GM23338 (cell line): ENCODE data around the gene NCCRP1. TPM values are rescaled to one million over a fixed set of nuclear protein-coding genes. Genes with fewer than 3 reads are reported as not detected.

Experiments used
- ATAC-seq: fragments of 200-7000 bp; cut with Tn5 transposase; 3 replicates; pipeline ENCODE4 v1.9.1; 2020
- DNase-seq: peaks from one replicate; pipeline ENCODE4 v3.0.0-alpha.2; 2015; ENCODE audit warnings: low spot score
- H2AFZ ChIP-seq: fragments of 200-600 bp; sonication (generic); 2 replicates; pipeline ENCODE4 v1.8.0; 2016; ENCODE audit warnings: antibody characterized with exemption, mild to moderate bottlenecking, moderate library complexity
- H3F3A ChIP-seq: fragments of 200-600 bp; sonication (generic); replicated peaks from 2 replicates; pipeline ENCODE4 v1.8.0; 2017; ENCODE audit warnings: antibody characterized with exemption, mixed run types, low read depth
- H3K27ac ChIP-seq: fragments of 200-600 bp; sonication (generic); 2 replicates; pipeline ENCODE4 v1.6.1; 2016; ENCODE audit warnings: low read depth
- H3K27me3 ChIP-seq: fragments of 200-600 bp; sonication (generic); 2 replicates; pipeline ENCODE4 v1.8.0; 2016; ENCODE audit warnings: mild to moderate bottlenecking, mixed run types, moderate library complexity; ENCODE audit not compliant: insufficient read depth
- H3K36me3 ChIP-seq: fragments of 200-600 bp; sonication (generic); 2 replicates; pipeline ENCODE4 v1.8.0; 2016; ENCODE audit warnings: mild to moderate bottlenecking; ENCODE audit not compliant: insufficient read depth
- H3K4me1 ChIP-seq: fragments of 200-600 bp; sonication (generic); 2 replicates; pipeline ENCODE4 v1.8.0; 2016; ENCODE audit warnings: mild to moderate bottlenecking, moderate library complexity; ENCODE audit not compliant: insufficient read depth
- H3K4me2 ChIP-seq: fragments of 200-600 bp; sonication (generic); 2 replicates; pipeline ENCODE4 v1.7.1; 2017; ENCODE audit warnings: mixed run types
- H3K4me3 ChIP-seq: fragments of 200-600 bp; sonication (generic); 2 replicates; pipeline ENCODE4 v1.6.1; 2016; ENCODE audit warnings: mixed run types
- H3K79me2 ChIP-seq: fragments of 200-600 bp; sonication (generic); replicated peaks from 2 replicates; pipeline ENCODE4 v1.8.0; 2017; ENCODE audit warnings: mild to moderate bottlenecking; ENCODE audit not compliant: insufficient read depth
- H3K9me2 ChIP-seq: fragments of 200-600 bp; sonication (generic); 2 replicates; pipeline ENCODE4 v1.8.0; 2017; ENCODE audit not compliant: insufficient read depth
- H4K20me1 ChIP-seq: fragments of 200-600 bp; sonication (generic); replicated peaks from 2 replicates; pipeline ENCODE4 v1.8.0; 2017; ENCODE audit warnings: mild to moderate bottlenecking; ENCODE audit not compliant: insufficient read depth
- H3K27ac Mint-ChIP-seq: 2 replicates; pipeline ENCODE4 v1.8.0; 2020; ENCODE audit warnings: inconsistent platforms, mild to moderate bottlenecking, moderate library complexity, mixed read lengths
- H3K27me3 Mint-ChIP-seq: 3 replicates; pipeline ENCODE4 v1.8.0; 2022; ENCODE audit warnings: low read depth, mild to moderate bottlenecking, moderate library complexity, mixed read lengths, inconsistent platforms; ENCODE audit not compliant: insufficient read depth, poor library complexity
- H3K36me3 Mint-ChIP-seq: 3 replicates; pipeline ENCODE4 v1.8.0; 2021; ENCODE audit warnings: low read depth, mild to moderate bottlenecking, inconsistent platforms, moderate library complexity, mixed read lengths
- H3K4me1 Mint-ChIP-seq: 3 replicates; pipeline ENCODE4 v1.8.0; 2020; ENCODE audit warnings: mild to moderate bottlenecking, inconsistent platforms, mixed read lengths
- H3K4me3 Mint-ChIP-seq: 3 replicates; pipeline ENCODE4 v1.8.0; 2021; ENCODE audit warnings: moderate library complexity, mild to moderate bottlenecking, inconsistent platforms, mixed read lengths
- H3K9me3 Mint-ChIP-seq: 3 replicates; pipeline ENCODE4 v1.8.0; 2020; ENCODE audit warnings: moderate library complexity, mild to moderate bottlenecking, inconsistent platforms, mixed read lengths
- CREB1 ChIP-seq: fragments of 250-450 bp; sonication (Bioruptor Pico); IDR thresholded peaks from 2 replicates; pipeline ENCODE4 v1.5.0; 2020; ENCODE audit warnings: low read depth, mild to moderate bottlenecking, moderate library complexity
- CTCF ChIP-seq, 2 experiments: fragments of 200-600 bp in 1 of 2; sonication (generic) in 1 of 2; conservative IDR thresholded peaks; 2 replicates each; pipeline versions ENCODE4 v1.5.1 to v1.6.1; 2016 to 2017; ENCODE audit warnings: antibody characterized with exemption in 2 of 2, low read depth in 2 of 2, mild to moderate bottlenecking in 2 of 2, moderate library complexity in 1 of 2
- ETS1 ChIP-seq: IDR thresholded peaks from 2 replicates; pipeline ENCODE4 v1.6.1; 2016; ENCODE audit warnings: antibody characterized with exemption
- EZH2 ChIP-seq: fragments of 200-600 bp; sonication (generic); IDR thresholded peaks from one replicate; pipeline ENCODE4 v1.8.0; 2017; ENCODE audit warnings: antibody characterized with exemption, mild to moderate bottlenecking, low read depth; ENCODE audit not compliant: unreplicated experiment
- EZH2phosphoT487 ChIP-seq: fragments of 200-600 bp; sonication (generic); IDR thresholded peaks from one replicate; pipeline ENCODE4 v1.8.1; 2018; ENCODE audit warnings: antibody characterized with exemption; ENCODE audit not compliant: unreplicated experiment
- JUNB ChIP-seq: IDR thresholded peaks from one replicate; pipeline ENCODE4 v1.6.1; 2016; ENCODE audit warnings: antibody characterized with exemption; ENCODE audit not compliant: unreplicated experiment
- NANOG ChIP-seq: IDR thresholded peaks from 2 replicates; pipeline ENCODE4 v1.6.1; 2016; ENCODE audit warnings: antibody characterized with exemption, borderline replicate concordance
- POLR2AphosphoS5 ChIP-seq: IDR thresholded peaks from 2 replicates; pipeline ENCODE4 v1.6.1; 2016; ENCODE audit warnings: antibody characterized with exemption, low read depth
- REST ChIP-seq: IDR thresholded peaks from one replicate; pipeline ENCODE4 v1.6.1; 2018; ENCODE audit warnings: antibody characterized with exemption; ENCODE audit not compliant: unreplicated experiment
- STAT1 ChIP-seq: IDR thresholded peaks from one replicate; pipeline ENCODE4 v1.6.1; 2016; ENCODE audit warnings: antibody characterized with exemption; ENCODE audit not compliant: unreplicated experiment
- ZNF114 ChIP-seq: fragments of 250-450 bp; sonication (Bioruptor Pico); IDR thresholded peaks from 2 replicates; pipeline ENCODE4 v1.5.0; 2020; ENCODE audit warnings: mild to moderate bottlenecking, moderate library complexity
- ZNF331 ChIP-seq: fragments of 250-450 bp; sonication (Bioruptor Pico); IDR thresholded peaks from 2 replicates; pipeline ENCODE4 v1.5.0; 2020; ENCODE audit warnings: low read depth, mild to moderate bottlenecking, moderate library complexity
- ZNF462 ChIP-seq: fragments of 250-450 bp; sonication (Bioruptor Pico); IDR thresholded peaks from 2 replicates; pipeline ENCODE4 v1.5.0; 2020; ENCODE audit warnings: mild to moderate bottlenecking, moderate library complexity
- polyA plus RNA-seq: library from polyadenylated mRNA; unstranded; fragments of >200 nt; fragmentation: Nextera tagmentation; extraction: Ambion mirVana; gene quantifications from 2 replicates; pipeline ENCODE4 v1.2.1, GENCODE V29; 2016
- total RNA-seq: library from RNA; depleted of rRNA; stranded (reverse); fragments of >200 nt; shearing (Covaris generic); gene quantifications from 2 replicates; pipeline ENCODE4 v1.2.3, GENCODE V29; 2014

Gene NCCRP1
- total and polyA plus RNA-seq, 2 experiments from 2014 or later, result 3.6 to 6.2 TPM

GRCh38 chr19:39232708-39233107, 35.9 kb downstream of the NCCRP1 start:
- TF ChIP-seq CTCF (conservative IDR thresholded peaks at IDR 0.05; ENCODE audit: low read depth in 2 of 2), result no peak
- no peak for TF ChIP-seq REST
- TF ChIP-seq ETS1, result no peak
- TF ChIP-seq STAT1, result no peak
- TF ChIP-seq CREB1 (CRISPR knock-in tag), result no peak
- no peak for TF ChIP-seq EZH2
- TF ChIP-seq ZNF114 (CRISPR knock-in tag), result no peak
- no peak for TF ChIP-seq POLR2AphosphoS5
- no peak for TF ChIP-seq EZH2phosphoT487
- TF ChIP-seq NANOG, result no peak
- TF ChIP-seq ZNF462 (CRISPR knock-in tag), result no peak
- no peak for TF ChIP-seq JUNB
- TF ChIP-seq ZNF331 (CRISPR knock-in tag), result no peak
- no peak for ATAC-seq
- no peak overlapping the region for H3K27ac ChIP-seq
- Mint-ChIP-seq H3K27ac (no peak overlapping the region), H3K4me1 (no peaks in the 10 kb centered on the region; the same call in 2 of the 3 replicates), H3K36me3 (no peaks in the 10 kb centered on the region), H3K27me3 (peaks cover 5% of the 10 kb centered on the region), H3K9me3 (no peaks in the 10 kb centered on the region), H3K4me3 (no peak overlapping the region)
- no peaks in the 10 kb centered on the region for H3K9me2 ChIP-seq
- no peaks in the 10 kb centered on the region for H3K4me1 ChIP-seq
- no peak overlapping the region for H2AFZ ChIP-seq
- H3K4me3 ChIP-seq, result no peak overlapping the region
- no peak overlapping the region for H3K4me2 ChIP-seq
- H3K27me3 ChIP-seq, result 0 out of 2 replicates have a peak, but pooled peaks cover 5% of the 10 kb centered on the region
- H4K20me1 ChIP-seq, result no peaks in the 10 kb centered on the region
- no peaks in the 10 kb centered on the region for H3K79me2 ChIP-seq
- H3K36me3 ChIP-seq, result no peaks in the 10 kb centered on the region
- H3F3A ChIP-seq, result no peaks in the 10 kb centered on the region
- DNase-seq, result no peak
